GM12875 (cell line): ENCODE results near the gene ENDOD1.

ENCODE experiments used
- H3K4me3 ChIP-seq: one replicate; pipeline ENCODE4 v1.5.1; 2011; ENCODE audit warnings: low read depth, low read length, control low read depth
- TF ChIP-seq, protein P1 (sequence below): IDR thresholded peaks from 2 replicates; pipeline ENCODE4 v1.5.1; 2011; ENCODE audit warnings: low read depth, mild to moderate bottlenecking, control low read depth, inconsistent platforms, low read length, moderate library complexity, borderline replicate concordance; ENCODE audit not compliant: insufficient read depth

ENDOD1 gene

GRCh38 chr11:95111923-95112540 is 22.4 kb downstream of the ENDOD1 start:
- TF ChIP-seq, protein P1, sequence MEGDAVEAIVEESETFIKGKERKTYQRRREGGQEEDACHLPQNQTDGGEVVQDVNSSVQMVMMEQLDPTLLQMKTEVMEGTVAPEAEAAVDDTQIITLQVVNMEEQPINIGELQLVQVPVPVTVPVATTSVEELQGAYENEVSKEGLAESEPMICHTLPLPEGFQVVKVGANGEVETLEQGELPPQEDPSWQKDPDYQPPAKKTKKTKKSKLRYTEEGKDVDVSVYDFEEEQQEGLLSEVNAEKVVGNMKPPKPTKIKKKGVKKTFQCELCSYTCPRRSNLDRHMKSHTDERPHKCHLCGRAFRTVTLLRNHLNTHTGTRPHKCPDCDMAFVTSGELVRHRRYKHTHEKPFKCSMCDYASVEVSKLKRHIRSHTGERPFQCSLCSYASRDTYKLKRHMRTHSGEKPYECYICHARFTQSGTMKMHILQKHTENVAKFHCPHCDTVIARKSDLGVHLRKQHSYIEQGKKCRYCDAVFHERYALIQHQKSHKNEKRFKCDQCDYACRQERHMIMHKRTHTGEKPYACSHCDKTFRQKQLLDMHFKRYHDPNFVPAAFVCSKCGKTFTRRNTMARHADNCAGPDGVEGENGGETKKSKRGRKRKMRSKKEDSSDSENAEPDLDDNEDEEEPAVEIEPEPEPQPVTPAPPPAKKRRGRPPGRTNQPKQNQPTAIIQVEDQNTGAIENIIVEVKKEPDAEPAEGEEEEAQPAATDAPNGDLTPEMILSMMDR, result no peak
- no peak overlapping the region for H3K4me3 ChIP-seq

DNA sequence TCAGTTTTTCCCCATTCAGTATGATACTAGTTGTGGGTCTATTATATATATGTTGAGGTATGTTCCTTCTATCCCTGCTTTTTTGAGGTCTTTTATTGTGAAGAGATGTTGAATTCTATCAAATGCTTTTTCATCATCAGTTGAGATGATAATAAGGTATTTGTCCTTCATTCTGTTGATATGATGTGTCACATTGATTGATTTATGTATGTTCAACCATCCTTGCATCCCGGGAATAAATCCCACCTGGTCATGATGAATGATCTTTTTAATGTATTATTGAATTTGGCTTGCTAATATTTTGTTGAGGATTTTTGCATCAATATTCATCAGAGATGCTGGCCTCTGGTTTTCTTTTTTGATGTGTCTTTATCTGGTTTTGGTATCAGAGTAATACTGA is 26.0 kb downstream of the ENDOD1 start:
- TF ChIP-seq, protein P1, result no peak
- no peak overlapping the region for H3K4me3 ChIP-seq

DNA sequence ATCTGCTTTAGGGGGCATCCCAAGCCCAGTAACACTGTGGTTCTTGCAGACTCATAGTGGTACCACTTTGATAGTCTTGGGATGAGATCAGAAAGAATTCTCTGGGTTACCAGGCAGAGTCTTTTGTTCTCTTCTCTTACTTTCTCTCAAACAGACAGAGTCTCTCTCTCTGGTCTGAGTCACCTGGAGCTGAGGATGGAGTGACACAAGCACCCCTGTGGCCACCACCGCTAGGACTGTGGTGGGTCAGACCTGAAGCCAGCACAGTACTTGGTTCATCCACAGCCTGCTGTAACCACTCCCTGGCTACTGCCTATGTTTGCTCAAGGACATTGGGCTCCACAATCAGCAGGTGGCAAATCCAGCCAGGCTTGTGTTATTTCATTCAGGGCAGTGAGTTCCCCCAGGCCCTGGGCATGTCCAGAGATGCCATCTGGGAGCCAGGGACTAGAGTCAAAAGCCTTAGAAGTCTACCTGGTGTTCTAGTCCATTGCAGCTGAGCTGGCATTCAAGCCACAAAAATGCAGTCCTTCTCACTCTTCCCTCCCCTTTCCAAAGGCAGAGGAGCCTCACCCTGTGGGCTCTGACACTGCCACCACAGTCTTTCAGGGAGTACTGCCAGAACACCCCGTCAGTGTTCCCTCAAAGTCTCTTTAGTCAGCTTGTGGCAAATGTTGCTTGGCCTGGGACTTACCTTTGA is 29.9 kb downstream of the ENDOD1 start:
- no peak overlapping the region for H3K4me3 ChIP-seq
- TF ChIP-seq, protein P1, result no peak

DNA sequence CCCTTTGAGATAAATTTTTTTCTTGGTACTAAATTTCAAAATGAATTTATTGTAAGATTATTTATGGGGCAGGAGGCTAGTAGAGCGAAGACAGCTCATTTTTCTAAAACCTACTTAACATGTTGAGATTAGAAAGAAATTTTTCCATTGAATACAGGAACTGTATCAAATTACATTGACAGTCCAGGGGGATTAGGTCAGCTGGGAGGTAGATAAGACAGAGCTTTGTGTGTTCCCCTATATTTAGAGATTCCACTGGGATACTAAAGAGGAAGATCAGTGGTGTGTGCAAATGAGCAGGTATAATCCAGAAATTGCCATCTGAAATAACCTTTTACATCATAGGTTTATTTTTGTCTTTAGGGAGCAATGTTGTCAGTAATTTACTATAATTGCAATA is 32.1 kb downstream of the ENDOD1 start:
- no peak overlapping the region for H3K4me3 ChIP-seq
- TF ChIP-seq, protein P1, result no peak

DNA sequence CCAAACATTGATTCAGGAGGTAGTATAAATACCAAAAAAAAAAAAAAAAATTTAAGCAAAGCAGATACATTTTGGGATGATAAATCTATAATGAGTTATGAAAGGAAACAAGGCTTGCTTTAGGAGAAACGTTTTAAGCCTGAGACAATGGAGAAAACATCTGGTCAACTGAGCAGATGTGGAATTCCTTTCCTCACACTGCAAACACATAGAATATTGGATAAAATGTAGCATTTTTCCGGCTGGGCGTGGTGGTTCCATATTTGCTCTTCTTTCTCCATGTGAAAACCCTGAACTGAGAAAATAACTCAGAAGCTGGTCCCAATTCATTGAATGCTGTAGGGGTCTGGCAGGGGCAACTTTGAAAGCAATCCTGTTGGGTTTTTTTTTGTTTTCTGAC is 33.9 kb downstream of the ENDOD1 start:
- H3K4me3 ChIP-seq, result no peak overlapping the region
- TF ChIP-seq, protein P1, result no peak

GRCh38 chr11:95128602-95129001 is 39.0 kb downstream of the ENDOD1 start:
- no peak overlapping the region for H3K4me3 ChIP-seq
- TF ChIP-seq, protein P1, result no peak

- TF ChIP-seq, protein P1, result no peak
Observed at GRCh38 chr11:95132956-95133355, 43.3 kb downstream of the ENDOD1 start.

More at GRCh38 chr11:95132956-95133355, 43.3 kb downstream of the ENDOD1 start:
- no peak overlapping the region for H3K4me3 ChIP-seq
